Stomach (tissue), 9 donors: ENCODE results near the gene HORMAD2. TPM values are rescaled to one million over a fixed set of nuclear protein-coding genes. Genes with fewer than 3 reads are reported as not detected.

ENCODE experiments used
- DNase-seq, 2 donors: peaks; one replicate each; pipeline versions ENCODE4 v3.0.0 to v3.0.0-alpha.2; 2013 to 2019
- H3K27ac ChIP-seq, 5 donors: fragments of 200-600 bp in 4 of 5; sonication (generic) in 4 of 5; one replicate each; pipeline ENCODE4 v1.5.1; 2013 to 2019; ENCODE audit warnings: mild to moderate bottlenecking in 1 of 5, moderate library complexity in 1 of 5
- H3K27me3 ChIP-seq, 3 donors: fragments of 200-600 bp; sonication (generic); one replicate each; pipeline ENCODE4 v1.5.1; 2017 to 2019; ENCODE audit warnings: mixed run types in 1 of 3
- H3K36me3 ChIP-seq, 4 donors: fragments of 200-600 bp; sonication (generic); 1 replicate in 3 of 4; 2 replicates in 1 of 4; pipeline ENCODE4 v1.5.1; 2016 to 2019
- H3K4me1 ChIP-seq, 4 donors: fragments of 200-600 bp; sonication (generic); one replicate each; pipeline ENCODE4 v1.5.1; 2016 to 2019
- H3K4me3 ChIP-seq, 4 donors: fragments of 200-600 bp; sonication (generic) in 3 of 4; one replicate each; pipeline ENCODE4 v1.5.1; 2016 to 2019; ENCODE audit warnings: mild to moderate bottlenecking in 1 of 4
- H3K9me3 ChIP-seq, 4 donors: fragments of 200-600 bp; sonication (generic); one replicate each; pipeline ENCODE4 v1.5.1; 2016 to 2019
- CTCF ChIP-seq, 7 experiments: fragments of 450-650 bp in 4 of 7; fragments of 200-600 bp in 3 of 7; sonication (generic) in 3 of 7; IDR thresholded peaks; one replicate each; pipeline ENCODE4 v1.5.1; 2016 to 2019; ENCODE audit warnings: antibody characterized with exemption in 7 of 7, control low read depth in 2 of 7, mild to moderate bottlenecking in 1 of 7
- EP300 ChIP-seq: sonication (generic); formaldehyde crosslinking; IDR thresholded peaks from one replicate; pipeline ENCODE4 v1.6.1; 2017; ENCODE audit warnings: antibody characterized with exemption
- POLR2A ChIP-seq, 4 donors: fragments of 450-650 bp; IDR thresholded peaks; one replicate each; pipeline ENCODE4 v1.6.1; 2016; ENCODE audit warnings: antibody characterized with exemption in 4 of 4, control low read depth in 2 of 4, mild to moderate bottlenecking in 1 of 4, moderate library complexity in 1 of 4
- POLR2AphosphoS5 ChIP-seq, 3 donors: sonication (generic); formaldehyde crosslinking; IDR thresholded peaks; one replicate each; pipeline ENCODE4 v1.6.1; 2016; ENCODE audit warnings: antibody characterized with exemption in 3 of 3
- WGBS, 5 donors: extraction: QIAGEN DNeasy Blood & Tissue Kit in 3 of 5; methylation state at CpG; one replicate each; pipeline versions ENCODE4 v1.1.5 to v1.1.7; 2013 to 2018; 5-methylcytosine and 5-hydroxymethylcytosine counted together
- intact Hi-C: fragments of 100-400 bp; cut with DNase I; formaldehyde crosslinking; loops from one replicate; pipeline ENCODE4 v1.15.1; 2023; ENCODE audit warnings: low total_unique reads
- polyA plus RNA-seq, 3 donors: library from polyadenylated mRNA; stranded (reverse); fragments of 200-250 nt; gene quantifications; one replicate each; pipeline ENCODE4 v1.2.3, GENCODE V29; 2013
- total RNA-seq, 5 donors: library from RNA; depleted of rRNA; stranded (reverse); fragments of >200 nt; gene quantifications; one replicate each; pipeline versions ENCODE4 v1.1.0 to v1.2.3, GENCODE V29; 2014 to 2016
- donor health status: healthy with polysubstance abuse.
- donor health status: Bipolar disorder and iron deficiency.
- donor health status: healthy.

The HORMAD2 gene
- total and polyA plus RNA-seq, 8 donors: not detected

- peaks cover 0 to 17% (median 0%) of the 10 kb centered on the region in 4 donors for H3K4me1 ChIP-seq
- no peaks in the 10 kb centered on the region for H3K36me3 ChIP-seq
- no peak overlapping the region for H3K4me3 ChIP-seq
- peak overlapping the region in 1 of 5 donors; percentile 23 for H3K27ac ChIP-seq
- peaks cover 0 to 23% (median 0%) of the 10 kb centered on the region in 3 donors for H3K27me3 ChIP-seq
- 72 to 80% (median 74%) methylated on average over 26 of the region's 26 CpGs for WGBS, 5 donors
- TF ChIP-seq POLR2A (IDR thresholded peaks at IDR 0.05) (no peak), EP300 (no peak), POLR2AphosphoS5 (IDR thresholded peaks at IDR 0.05) (no peak), CTCF (IDR thresholded peaks at IDR 0.05) (no peak)
- DNase-seq: peak in 1 of 2 donors; percentile 66
- intact Hi-C loops: no loop called here
- H3K9me3 ChIP-seq: no peaks in the 10 kb centered on the region
Measured at GRCh38 chr22:30221121-30221992, 141.1 kb downstream of the HORMAD2 start.

- TF ChIP-seq POLR2A (IDR thresholded peaks at IDR 0.05) (no peak), EP300 (no peak), CTCF (IDR thresholded peaks at IDR 0.05) (no peak), POLR2AphosphoS5 (IDR thresholded peaks at IDR 0.05) (no peak)
- Histone ChIP-seq H3K4me1 (peaks cover 0 to 17% (median 0%) of the 10 kb centered on the region in 4 donors), H3K9me3 (no peaks in the 10 kb centered on the region), H3K27me3 (peaks cover 0 to 23% (median 0%) of the 10 kb centered on the region in 3 donors), H3K27ac (no peak overlapping the region), H3K36me3 (no peaks in the 10 kb centered on the region), H3K4me3 (no peak overlapping the region)
- 80 to 87% (median 83%) methylated on average over 4 of the region's 4 CpGs for WGBS, 5 donors
- DNase-seq: no peak
- intact Hi-C loops: no loop called here
Measured at GRCh38 chr22:30222321-30222720, 142.1 kb downstream of the HORMAD2 start.

- Histone ChIP-seq H3K36me3 (no peaks in the 10 kb centered on the region), H3K4me3 (no peak overlapping the region), H3K4me1 (peaks cover 0 to 17% (median 0%) of the 10 kb centered on the region in 4 donors), H3K9me3 (no peaks in the 10 kb centered on the region), H3K27ac (no peak overlapping the region), H3K27me3 (peaks cover 0 to 23% (median 0%) of the 10 kb centered on the region in 3 donors)
- DNase-seq: no peak
- intact Hi-C loops: no loop called here
- TF ChIP-seq POLR2AphosphoS5 (IDR thresholded peaks at IDR 0.05): no peak
- no peak for TF ChIP-seq EP300
- no peak for TF ChIP-seq POLR2A (IDR thresholded peaks at IDR 0.05)
- no peak for TF ChIP-seq CTCF (IDR thresholded peaks at IDR 0.05)
- 66 to 77% (median 74%) methylated on average over 9 to 15 of the region's 15 CpGs for WGBS, 5 donors
Measured at GRCh38 chr22:30223303-30223702, 143.0 kb downstream of the HORMAD2 start.

- Histone ChIP-seq H3K36me3 (no peaks in the 10 kb centered on the region), H3K27me3 (peaks cover 0 to 23% (median 0%) of the 10 kb centered on the region in 3 donors), H3K4me3 (no peak overlapping the region), H3K9me3 (no peaks in the 10 kb centered on the region), H3K27ac (no peak overlapping the region), H3K4me1 (peaks cover 0 to 17% (median 0%) of the 10 kb centered on the region in 4 donors)
- no peak for DNase-seq
- 47 to 64% (median 57%) methylated on average over 10 to 11 of the region's 11 CpGs for WGBS, 5 donors
- no peak for TF ChIP-seq EP300
- TF ChIP-seq CTCF (IDR thresholded peaks at IDR 0.05): no peak
- no peak for TF ChIP-seq POLR2A (IDR thresholded peaks at IDR 0.05)
- no peak for TF ChIP-seq POLR2AphosphoS5 (IDR thresholded peaks at IDR 0.05)
- intact Hi-C loops: no loop called here
Measured at GRCh38 chr22:30224161-30224857, 144.0 kb downstream of the HORMAD2 start.
